Activated T-helper 9 cell treated with anti-CD3 and anti-CD28 coated beads, Interleukin-2, amount 50 U/mL, for 16 hours (primary cell): ENCODE measurements around the gene BTN2A1.
"Not testable (repeated sequence)": the region's sequence is repeated elsewhere in the genome, so short reads cannot be mapped to it uniquely, and the experiment has no call there.

Source experiments
- DNase-seq: peaks from one replicate; pipeline ENCODE4 v3.0.0-alpha.2; 2020; ENCODE audit warnings: low read depth

BTN2A1 gene

DNA sequence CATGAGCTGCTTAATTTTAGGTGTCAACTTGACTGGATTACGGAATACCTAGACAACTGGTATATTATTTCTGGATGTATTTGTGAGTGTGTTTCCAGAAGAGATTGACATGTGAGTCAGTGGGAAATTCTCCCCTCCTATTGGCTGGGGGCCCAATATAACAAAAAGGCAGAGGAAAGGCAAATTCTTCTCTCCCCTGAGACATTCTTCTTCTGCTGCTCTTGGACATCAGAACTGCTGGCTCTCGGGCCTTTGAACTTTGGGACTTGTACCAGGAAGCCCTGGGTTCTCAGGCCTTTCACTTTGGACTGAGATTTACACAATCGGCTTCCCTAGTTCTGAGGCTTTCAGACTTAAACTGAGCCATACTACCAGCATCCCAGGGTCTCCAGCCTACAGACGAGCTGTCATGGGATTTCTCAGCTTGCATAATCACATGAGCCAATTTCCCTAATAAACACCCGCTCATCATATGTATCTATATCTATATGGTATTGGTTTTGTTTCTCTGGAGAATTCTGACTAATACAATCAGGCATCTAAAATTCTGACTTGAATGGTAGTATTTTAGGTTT is 25.0 kb upstream of the BTN2A1 start:
- DNase-seq, result no peak

DNA sequence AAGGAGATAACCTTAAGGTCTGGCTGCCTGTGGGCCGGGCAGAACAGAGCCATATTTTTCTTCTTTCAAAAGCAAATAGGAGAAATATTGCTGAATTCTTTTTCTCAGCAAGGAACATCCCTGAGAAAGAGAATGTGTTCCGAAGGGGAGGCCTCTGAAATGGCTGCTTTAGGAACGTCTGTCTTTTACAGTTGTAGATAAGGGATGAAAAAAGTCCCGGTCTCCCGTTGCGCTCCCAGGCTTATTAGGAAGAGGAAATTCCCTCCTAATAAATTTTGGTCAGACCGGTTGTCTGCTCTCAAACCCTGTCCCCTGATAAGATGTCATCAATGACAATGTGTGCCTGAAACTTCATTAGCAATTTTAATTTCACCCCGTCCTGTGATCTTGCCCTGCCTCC is 24.1 kb upstream of the BTN2A1 start:
- DNase-seq, result not testable (repeated sequence)

DNA sequence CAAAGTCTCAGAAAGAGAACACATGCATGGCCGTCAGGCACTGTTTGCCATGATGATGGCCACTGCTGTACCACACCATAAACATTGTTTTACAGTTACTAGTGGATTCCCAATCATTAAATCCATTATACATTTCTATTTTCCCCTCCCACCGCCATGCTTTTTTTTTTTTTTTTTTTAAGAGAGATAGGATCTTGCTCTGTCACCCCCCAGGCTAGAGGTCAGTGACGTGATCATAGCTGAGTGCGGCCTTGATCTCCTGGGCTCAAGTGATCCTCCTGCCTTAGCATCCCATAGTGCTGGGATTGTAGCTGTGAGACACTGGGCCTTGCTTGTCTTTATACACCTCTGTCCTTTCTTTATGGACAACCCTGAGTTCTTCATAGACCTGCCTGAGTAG is 21.7 kb upstream of the BTN2A1 start:
- DNase-seq, result no peak

DNA sequence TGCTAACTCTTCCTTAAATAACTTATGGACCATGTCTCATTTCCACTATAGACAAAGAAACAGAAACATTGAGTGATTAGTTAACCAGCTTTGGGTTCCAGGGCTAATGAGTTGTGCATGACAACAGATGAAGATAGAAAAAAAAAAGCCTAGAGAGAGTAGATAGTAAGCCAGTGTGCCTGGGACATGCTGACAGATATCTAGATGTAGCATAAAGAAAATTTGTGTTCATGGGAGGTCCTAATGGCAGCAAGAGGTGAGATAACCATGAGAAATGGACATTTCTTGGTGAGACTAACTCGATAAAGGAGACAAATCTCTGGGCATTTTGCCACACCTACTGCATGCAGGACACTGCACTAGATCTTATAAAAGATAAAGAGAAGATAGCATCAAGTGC is 20.2 kb upstream of the BTN2A1 start:
- no peak for DNase-seq

DNA sequence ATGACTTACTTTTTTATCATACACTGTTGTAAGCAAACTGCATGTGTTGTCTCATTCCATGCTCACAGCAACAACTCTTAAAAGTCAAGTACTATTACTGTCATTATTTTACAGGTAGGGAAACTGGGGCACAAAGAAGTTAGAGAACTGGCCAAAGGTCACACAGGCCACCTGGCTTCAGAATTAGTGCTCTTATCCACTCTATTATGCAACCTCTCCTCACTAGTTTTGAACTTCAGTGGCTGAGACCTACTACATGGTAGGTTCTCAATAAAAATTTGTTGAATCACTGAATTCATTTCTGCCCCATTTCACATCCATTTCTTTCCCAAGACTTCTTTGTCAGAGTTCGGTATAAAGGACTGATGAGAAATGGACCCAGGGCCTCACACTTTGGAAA is 19.8 kb upstream of the BTN2A1 start:
- DNase-seq, result no peak

DNA sequence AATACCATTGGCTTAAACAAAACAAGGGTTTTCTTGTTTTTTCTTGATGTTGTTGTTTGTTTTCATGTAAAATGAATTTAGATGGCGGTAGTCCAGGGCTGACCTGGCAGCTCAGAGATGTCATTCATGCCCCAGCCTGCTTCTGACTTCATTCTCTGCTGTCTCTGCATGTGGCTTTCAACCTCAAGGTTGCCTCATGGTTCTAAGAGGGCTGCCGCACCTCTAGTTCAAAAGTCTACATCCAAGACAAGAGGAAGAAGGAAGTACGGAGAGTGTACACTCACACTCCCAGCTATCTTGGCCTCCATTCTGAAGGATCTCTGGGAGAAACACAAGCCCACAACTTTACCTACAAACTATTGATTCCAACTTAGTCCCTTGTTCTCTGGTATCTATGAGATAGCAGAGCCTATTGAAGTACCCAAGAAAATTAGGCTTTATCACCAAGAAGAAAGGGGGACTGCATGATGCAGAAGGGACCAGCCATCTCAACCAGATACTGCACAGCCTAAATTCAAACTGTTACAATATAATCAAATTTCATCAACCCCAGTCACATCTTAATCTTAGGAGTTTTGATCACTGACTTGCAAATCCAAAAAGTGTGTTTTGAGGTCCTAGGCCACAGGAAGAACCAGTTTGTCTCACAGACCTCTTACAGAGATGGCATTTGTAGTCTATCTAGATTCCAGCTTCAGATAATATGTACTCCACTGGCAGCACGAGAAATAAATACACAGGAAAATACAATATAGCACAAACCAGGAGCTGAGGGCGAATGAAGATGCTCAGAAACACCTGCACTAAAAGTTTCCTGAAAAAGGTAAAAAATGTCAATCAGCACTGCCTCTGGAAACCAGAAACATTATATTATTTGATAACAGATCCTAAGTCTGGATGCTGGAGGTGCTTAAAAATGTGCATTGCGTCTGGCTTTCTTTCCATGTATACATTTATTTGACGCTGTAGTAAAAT is 18.3 kb upstream of the BTN2A1 start:
- no peak for DNase-seq

DNA sequence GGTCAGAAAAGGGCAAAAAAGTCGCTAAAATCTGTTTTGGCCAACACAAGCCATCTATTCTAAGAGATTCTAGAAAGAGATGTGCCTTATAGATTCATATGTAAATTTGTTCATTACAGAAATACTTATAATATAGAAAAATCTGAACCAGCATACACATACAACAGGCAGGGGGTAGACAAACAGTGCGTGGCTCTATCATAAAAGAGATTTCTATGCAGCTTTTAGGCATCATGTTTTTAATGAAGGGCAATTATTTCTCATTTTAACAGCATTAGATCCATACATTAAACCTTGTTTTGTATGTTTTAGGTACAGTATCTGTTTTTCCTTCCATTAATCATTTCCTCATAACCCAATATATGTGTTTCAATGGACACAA is 16.8 kb upstream of the BTN2A1 start:
- no peak for DNase-seq

DNA sequence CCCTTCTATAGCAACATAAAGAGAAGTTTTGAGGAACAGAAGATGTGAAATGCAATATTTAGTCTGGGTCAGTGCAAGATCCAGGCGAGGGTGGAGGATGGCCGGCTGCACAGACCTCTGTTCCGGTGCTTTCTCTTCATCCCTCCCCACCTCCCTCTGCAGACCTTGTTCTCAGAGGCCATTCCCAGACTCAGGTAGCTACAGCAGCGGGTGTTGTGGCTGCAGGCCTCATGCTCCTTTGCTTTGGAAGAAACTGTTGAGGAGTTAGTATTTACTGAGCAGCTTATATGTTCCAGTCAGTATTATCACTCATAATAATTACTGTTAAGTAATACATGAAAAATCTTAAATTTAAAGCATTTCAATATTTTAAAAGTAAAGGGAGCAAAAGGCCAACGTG is 15.8 kb upstream of the BTN2A1 start:
- DNase-seq, result no peak

DNA sequence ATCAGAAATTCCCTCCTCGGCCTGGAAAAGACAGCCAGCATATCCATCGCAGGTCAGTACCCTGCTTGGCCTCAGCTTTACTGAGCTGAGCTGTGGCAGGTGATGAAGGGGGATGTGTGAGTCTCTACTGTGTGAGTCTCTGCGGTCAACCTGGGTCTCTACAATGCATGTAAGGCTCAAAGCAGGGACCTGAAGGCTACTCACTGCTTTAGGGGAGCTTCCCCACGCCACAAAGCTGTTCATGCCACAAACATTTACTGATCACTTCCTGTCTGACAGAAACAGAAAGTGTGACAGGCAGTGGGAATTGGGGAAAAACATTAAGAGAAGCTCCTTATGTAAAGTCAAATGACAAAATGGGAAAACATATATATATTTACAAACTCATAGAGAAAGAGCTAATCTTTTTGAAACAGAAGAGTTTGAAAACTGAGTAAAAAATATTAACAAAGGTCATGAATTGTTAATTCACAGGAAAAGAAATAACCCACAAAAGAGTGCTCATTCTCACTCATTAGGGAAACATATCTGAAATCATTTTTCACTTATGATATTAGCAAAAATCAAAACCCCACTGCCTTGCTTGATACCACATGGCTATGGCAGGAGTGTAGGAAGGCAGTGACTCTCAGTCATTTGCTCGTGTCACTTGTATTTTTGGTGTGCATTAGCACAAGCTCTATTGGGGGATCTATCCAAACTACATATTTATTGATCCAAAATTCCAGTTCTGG is 11.7 kb upstream of the BTN2A1 start:
- peak; percentile 16 for DNase-seq

DNA sequence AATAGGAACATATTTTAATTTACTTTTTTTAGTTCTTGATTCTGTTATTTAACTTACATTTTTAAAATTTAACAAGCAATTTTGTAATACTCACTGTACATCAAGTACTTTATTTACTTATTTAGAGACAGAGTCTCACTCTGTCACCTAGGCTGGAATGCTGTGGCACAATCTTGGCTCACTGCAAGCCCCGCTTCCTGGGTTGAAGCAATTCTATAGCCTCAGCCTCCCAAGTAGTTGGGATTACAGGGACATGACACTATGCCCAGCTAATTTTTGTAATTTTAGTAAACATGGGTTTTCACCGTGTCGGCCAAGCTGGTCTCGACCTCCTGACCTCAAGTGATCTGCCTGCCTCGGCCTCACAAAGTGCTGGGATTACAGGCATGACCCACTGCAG is 10.5 kb upstream of the BTN2A1 start:
- no peak for DNase-seq

DNA sequence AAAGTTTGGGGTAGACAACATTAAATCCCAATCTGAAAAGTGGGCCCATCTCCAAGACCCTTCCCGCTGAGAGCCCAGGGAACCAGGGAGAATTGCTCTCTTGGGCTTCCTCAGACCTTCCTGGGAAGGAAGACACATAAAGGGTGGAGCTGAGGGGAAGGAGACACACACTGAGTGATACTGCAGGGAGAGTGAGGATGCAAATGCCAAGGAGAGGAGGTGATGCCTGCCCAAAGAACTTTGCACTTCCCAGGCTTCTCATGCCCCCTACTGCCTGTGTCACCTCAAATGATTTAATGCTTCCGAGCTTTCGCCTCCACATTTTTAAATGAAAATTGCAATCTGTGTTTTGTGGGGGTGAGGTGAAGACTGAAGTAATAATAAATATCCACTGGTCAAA is 7.5 kb upstream of the BTN2A1 start:
- no peak for DNase-seq

DNA sequence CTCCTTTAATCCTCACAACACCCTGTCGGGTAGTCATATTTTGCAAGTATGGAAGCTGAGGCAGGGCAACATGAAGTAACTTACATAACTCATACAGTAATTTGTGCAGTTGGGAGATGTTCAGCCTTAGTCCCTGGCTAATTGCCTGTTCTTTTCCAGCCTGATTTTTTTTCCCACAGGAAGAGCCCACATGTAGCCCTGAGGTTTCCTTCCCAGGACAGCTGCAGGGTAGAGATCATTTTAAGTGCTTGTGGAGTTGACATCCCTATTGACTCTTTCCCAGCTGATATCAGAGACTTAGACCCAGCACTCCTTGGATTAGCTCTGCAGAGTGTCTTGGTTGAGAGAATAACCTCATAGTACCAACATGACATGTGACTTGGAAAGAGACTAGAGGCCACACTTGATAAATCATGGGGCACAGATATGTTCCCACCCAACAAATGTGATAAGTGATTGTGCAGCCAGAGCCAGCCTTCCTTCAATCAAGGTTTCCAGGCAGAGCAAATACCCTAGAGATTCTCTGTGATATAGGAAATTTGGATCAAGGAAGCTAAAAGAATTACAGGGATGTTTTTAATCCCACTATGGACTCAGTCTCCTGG is 5.0 kb upstream of the BTN2A1 start:
- no peak for DNase-seq

DNA sequence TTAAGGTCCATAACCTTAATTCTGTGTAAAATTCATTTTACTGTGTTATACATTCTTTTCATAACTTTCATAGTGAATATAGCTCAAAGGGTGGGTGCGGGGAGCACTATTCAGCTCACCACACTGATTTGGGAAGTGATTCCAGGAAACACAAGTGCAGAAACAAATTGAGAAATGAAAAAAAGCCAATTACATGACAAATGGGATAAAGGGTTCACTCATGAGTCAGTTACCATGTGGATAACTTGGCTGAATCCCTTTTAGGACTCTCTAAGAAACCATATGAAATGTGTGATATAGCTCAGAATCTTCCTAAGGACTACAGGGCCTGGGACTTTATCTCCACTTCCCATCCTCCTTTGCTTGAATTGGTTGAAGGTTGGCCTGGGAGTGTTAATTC is 3.1 kb upstream of the BTN2A1 start:
- DNase-seq, result no peak

DNA sequence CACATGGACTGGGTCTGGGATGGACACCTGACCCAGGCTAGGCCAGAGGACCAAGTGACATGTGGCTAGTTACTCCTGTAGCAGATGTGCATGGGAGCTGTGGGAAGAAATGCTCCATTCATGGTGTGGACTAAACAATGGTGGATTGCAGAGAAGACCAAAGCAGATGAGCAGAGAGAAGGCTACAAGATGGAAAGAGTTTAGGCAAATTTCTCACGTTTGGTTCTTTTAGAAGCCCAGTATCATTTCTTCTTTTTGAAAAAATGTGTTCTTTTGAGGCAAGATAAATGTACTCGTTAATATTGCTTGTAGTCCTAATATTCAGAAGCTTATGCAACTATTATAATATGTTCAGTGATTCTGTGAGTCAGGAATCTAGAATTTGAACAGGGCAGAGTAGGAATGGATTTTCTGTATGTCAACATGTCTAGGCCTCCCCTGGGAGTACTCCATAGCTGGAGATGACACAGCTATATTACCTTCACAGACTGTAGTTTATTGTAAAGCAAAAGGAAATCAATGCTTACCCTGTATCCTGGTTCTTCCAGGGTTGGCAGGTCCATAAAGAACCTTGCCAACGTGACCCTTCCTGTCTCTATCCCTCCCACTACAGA is 2.3 kb upstream of the BTN2A1 start:
- no peak for DNase-seq

DNA sequence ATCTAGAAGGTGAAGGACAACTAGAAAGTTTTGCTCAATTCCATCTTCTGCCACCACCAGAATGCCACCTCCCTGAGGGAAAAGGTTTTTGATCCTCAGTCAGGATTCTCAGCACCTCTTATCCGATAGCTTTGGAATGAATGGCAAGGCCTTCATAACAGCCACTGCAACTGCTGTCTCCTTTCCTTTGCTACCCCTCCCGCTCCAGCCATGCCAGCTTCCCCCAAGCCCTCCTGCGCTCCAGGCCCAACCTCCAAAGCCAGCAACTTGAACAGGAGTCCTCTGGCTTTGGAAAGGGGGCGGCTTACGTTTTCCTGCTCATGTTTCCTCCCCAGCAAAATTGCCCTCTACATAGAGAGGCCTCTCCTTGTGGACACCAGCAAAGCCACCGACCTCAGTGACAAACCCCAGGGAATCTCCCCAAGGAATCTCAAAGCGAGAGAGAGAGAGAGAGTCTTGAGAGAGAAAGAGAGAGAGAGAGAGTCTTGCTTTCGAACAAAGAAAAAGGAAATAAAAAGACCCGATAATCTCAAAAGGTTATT is 420 bp upstream of the BTN2A1 start:
- DNase-seq, result no peak

DNA sequence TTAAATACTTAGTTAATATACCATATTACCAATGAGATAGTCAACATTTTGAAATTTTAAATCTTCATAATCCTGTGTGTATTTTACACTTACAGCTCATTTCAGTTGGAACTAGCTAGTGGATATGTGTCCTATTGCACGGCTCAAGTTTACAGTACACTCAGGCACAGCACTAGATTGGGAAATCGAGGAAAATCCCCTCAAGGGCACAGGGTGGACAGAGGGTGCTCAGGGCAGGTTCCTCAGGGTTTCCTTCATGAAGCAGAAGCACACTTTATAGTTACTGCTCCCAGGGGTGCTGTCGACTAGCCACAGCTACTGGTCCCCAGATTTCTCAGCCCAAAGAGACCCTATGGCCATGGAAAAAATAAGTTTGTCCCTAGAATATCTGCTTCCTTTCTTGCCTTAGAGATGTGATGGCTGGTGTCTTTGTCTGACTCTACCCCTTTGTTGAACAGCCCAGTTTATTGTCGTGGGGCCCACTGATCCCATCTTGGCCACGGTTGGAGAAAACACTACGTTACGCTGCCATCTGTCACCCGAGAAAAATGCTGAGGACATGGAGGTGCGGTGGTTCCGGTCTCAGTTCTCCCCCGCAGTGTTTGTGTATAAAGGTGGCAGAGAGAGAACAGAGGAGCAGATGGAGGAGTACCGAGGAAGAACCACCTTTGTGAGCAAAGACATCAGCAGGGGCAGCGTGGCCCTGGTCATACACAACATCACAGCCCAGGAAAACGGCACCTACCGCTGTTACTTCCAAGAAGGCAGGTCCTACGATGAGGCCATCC is 1.5 kb downstream of the BTN2A1 start:
- DNase-seq, result no peak

DNA sequence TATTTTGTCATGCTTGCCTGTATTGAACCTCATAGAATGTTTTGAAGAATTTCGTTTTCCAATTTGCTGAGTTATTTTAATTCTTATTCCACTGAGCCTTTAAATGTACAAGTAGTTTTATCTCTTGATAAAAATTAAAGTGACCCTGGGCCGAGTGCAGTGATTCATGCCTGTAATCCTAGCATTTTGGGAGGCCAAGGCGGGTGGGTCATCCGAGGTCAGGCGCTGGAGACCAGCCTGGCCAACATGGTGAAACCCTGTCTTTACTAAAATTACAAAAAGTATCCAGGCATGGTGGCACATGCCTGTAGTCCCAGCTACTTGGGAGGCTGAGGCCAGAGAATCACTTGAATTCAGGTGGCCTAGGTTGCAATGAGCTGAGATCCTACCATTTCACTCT is 3.6 kb downstream of the BTN2A1 start:
- DNase-seq, result not testable (repeated sequence)

DNA sequence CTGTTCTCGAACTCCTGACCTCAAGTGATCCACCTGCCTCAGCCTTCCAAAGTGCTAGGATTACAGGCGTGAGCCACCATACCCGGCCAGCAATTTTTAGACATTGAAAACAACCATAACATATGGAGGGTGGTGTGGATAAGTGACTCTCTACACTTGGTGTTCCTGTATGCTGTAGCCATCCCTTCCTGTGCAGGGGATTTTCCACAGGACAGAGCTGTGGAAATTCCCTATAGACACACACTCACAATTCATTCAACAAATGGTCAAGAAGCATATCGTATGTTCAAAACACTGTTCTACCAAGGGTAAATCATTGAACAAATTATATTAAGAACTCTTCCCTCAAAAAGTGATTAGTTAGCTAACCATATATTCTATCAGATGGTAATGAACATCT is 6.3 kb downstream of the BTN2A1 start:
- DNase-seq, result no peak

DNA sequence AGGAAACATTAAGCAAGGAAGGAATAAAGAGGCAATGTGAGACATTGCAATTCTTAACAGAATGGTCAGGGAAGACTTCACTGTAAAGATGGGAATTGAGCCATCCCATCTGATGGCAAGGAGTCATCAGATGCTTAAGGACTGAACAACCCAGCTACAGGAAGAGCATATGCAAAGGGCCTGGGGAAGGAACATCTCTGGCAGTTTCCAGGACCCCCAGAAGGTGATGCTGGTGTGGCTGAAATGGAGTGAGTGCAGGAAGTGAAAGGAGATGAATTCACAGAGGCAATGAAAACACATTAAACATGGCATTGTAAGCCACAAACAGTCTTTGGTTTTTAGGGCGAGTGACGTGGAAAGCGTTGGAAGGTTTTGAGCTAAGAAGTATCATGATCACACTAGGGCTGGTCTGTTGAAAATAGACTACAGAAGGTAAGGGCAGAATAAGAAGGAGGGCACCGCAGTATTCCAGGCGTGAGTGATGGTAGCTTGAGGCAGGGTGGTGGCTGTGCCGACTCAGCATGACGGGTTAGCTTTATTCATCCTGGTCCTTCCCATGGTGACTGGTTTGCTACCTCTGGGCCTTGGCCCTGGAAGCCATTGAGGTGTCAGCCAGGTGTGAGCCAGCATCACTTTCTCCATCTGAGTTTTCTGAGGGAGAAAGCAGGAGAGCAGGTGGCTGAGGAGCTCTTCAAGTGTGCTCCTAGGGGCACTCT is 6.8 kb downstream of the BTN2A1 start:
- DNase-seq, result no peak

DNA sequence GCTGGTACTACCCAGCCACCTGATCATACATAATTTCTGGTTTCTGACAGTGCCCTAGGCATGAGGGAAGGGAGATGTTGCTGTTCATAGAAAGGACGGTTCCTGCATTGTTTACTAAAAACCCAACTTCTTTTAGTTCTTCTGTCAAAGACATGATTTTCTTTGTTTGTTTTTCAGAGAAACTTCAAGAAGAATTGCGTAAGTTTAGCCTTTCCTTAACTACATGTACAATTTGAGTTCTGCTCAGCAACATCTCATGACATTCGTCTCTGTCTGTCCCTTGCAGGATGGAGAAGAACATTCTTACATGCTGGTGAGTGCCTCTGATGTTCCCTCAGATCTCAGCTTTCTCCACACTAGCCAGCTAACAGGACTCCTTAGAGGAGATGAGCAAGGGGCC is 8.0 kb downstream of the BTN2A1 start:
- DNase-seq, result no peak
